ENCODE data around the gene GALNT7.

GALNT7 gene

DNA sequence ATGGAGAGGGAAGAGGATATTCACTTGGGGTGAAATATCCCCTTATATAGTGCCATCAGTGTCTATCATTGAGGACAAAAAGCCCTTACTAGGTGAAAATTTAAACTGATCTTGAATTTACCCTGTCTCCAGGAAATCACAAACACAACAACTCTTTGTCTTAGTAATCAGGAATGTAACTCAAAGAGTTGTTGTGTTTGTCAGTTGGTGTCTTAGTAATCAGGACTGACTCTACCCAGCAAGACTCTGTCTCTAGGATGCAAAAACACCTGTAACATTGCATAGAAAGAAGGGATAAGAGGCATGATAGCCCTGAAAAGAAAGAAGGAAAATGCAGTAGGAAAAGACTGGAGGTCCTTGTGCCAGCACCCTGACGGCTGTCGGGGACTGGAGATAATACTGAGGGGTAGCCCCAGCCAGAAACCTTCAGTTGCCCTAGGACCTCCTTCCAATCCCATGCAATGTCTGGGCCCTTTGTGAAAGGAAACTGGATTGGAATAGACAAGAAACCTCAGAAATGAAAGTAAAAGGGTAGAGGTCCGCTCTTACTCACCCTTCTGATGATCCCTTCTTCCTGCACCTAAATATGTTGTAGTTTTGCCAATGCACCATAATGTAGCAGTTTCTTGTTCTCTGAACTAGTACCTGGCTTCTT lies 120.2 kb downstream of the GALNT7 start:
- DNase-seq (ENCODE audit: low read depth in 2 of 3, low spot score in 2 of 3), result no peak

GRCh38 chr4:173289353-173289727 lies 120.7 kb downstream of the GALNT7 start:
- DNase-seq (ENCODE audit: low read depth in 2 of 3, low spot score in 2 of 3), result no peak

DNA sequence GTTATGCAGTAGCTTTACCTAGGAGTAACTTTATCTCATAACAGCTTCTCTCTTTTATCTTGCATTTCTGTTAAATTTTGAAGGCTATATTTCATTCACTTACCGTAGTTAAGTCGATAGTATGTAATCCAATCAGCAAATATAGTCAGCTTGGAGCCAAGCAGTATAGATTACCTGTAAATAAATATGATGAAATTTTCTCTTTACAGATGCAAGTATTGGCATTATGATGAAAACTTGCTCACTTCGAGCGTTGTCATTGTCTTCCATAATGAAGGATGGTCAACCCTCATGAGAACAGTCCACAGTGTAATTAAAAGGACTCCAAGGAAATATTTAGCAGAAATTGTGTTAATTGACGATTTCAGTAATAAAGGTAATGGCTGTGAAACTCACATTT lies 123.3 kb downstream of the GALNT7 start:
- DNase-seq (ENCODE audit: low read depth in 2 of 3, low spot score in 2 of 3), result no peak

DNA sequence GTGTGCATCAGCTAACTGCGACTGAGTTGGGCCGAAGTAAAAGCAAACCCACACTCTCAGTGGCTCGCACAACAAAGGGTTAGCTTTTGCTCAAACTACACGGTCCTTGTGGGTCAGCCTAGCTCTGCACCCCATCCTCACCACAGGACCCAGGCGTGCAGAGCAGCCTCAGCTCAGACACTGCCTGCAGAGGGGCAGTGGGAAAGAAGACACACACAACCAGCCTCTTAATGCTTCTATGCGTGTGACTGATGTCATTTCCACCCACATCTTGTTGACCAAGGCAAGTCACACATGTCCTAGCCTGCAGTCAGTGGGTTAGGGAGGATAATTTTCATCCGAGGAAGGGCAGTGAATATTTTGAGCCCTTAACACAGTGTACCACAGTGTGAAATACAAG lies 125.1 kb downstream of the GALNT7 start:
- DNase-seq (ENCODE audit: low read depth in 2 of 3, low spot score in 2 of 3), result no peak

DNA sequence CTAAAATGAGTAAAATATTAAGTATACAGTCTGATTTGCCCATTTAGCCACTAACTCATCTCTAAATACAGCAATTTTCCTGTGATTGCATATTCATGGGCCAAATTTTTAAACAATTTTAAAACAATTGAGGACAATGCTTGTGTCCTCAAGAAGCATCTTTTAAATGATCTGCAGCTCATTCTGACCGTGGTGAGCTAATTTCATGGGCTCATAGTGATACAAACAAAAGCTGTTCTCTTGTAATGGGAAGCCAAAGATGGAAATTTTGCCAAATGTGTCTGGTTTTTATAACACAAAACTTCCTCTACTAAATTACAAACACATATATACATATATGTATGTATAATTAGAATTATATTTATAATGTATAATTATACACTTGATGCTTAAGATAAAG lies 125.8 kb downstream of the GALNT7 start:
- no peak for DNase-seq (ENCODE audit: low read depth in 2 of 3, low spot score in 2 of 3)

- DNase-seq (ENCODE audit: low read depth in 2 of 3, low spot score in 2 of 3), result no peak
Observed at GRCh38 chr4:173301518-173302201, 133.0 kb downstream of the GALNT7 start.

DNA sequence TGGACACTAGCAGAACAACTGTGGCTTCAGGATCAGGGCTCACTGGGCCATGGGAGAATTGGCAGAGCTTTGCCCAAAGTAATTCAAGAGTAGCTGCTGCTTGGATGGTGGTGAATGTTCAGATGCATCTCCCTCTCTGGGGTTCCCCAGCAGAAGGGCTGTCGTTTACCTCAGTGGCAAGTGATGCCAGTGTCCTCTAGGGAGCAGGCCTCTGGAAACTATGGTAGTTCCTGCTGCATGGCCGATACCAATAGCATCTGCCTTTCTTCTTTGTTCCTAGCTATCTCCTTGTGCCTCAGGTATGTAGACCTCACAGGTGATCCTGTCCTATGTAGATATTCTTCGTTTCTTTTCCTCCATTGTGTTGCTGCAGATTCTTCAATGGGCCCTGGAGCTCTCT lies 139.2 kb downstream of the GALNT7 start:
- DNase-seq (ENCODE audit: low read depth in 2 of 3, low spot score in 2 of 3), result no peak

- no peak for DNase-seq (ENCODE audit: low read depth in 2 of 3, low spot score in 2 of 3)
Observed at GRCh38 chr4:173311368-173311767, 142.8 kb downstream of the GALNT7 start.

DNA sequence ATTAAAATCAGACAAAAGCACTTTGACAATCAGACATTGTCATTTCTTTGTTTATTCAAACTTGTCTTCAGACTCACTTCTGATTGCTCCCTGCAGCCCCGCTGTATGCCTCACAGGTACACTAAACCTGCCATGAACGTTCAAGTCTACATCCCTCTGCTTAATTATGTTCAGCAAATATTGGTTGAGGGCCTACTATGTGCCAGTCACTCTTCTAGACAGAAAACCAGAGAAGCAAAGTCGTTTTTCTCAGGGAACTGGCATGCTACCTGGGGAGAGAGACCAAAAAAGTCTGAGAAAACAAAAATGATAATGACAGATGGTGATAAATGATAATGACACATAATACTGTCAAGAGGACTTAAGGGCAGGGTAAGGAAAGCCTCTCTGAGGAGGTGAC lies 146.1 kb downstream of the GALNT7 start:
- DNase-seq (ENCODE audit: low read depth in 2 of 3, low spot score in 2 of 3), result no peak

DNA sequence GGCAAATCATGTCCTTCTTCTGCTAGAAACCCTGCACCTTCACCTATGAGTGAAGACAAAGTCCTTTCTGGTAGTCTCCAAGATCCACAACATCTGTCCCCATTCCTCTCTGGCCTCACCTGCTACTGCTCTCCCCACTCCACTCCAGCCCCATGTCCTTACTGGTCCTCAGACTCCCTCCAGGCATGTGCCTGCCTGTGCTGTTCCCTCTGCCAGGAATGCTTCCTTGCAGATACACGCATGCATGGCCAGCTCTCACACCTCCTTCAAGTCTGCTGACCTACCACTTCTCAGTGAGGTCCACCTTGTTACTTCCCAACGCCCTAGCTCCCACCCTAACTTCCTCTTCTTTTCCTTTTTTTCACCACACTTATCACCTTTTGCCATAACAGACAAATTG lies 147.4 kb downstream of the GALNT7 start:
- DNase-seq (ENCODE audit: low read depth in 2 of 3, low spot score in 2 of 3), result no peak

- DNase-seq (ENCODE audit: low read depth in 2 of 3, low spot score in 2 of 3), result no peak
Observed at GRCh38 chr4:173317004-173317403, 148.4 kb downstream of the GALNT7 start.

DNA sequence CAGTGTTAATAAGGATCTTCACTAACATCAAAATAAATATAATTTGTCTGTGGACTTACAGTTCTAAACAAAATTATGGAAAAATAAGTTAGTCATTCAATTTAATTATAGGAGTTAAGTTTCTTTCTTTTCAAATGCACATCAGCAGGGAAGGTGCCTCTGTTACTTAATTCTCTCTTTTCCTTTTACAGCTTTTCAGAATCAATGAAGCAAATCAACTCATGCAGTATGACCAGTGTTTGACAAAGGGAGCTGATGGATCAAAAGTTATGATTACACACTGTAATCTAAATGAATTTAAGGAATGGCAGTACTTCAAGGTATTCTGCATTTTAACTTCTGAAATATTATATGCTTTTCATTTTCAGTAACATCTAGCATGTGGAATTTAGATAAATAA lies 149.6 kb downstream of the GALNT7 start:
- no peak for DNase-seq (ENCODE audit: low read depth in 2 of 3, low spot score in 2 of 3)

DNA sequence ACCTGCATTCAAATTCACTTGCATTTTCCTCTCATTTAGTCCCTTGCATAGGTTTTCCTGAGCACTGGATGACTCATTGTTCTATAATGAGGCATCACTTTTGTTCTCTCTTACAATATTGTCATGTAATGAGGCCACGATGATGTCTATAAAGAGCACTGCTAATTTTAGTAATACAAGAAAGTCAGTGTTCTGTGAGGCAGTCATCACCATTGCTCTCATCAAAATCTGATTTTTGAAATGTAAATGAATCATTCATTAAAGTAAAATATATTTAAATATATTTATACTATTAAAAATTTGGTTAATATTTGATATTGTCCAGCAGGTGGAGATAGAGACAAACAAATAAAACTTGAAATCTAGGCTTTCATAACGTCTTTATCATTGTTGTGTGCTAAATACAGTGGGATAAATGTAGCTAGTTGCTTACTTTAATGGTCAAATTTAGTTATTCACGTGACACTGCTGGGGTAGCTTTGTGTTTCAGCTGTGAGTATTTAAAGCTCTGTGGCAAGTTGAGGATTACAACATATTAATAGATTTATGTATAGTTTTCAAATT lies 150.1 kb downstream of the GALNT7 start:
- DNase-seq (ENCODE audit: low read depth in 2 of 3, low spot score in 2 of 3), result no peak

- DNase-seq (ENCODE audit: low read depth in 2 of 3, low spot score in 2 of 3), result no peak
Observed at GRCh38 chr4:173319696-173320095, 151.1 kb downstream of the GALNT7 start.

GRCh38 chr4:173325007-173325736 lies 156.6 kb downstream of the GALNT7 start:
- no peak for DNase-seq (ENCODE audit: low read depth in 2 of 3, low spot score in 2 of 3)

DNA sequence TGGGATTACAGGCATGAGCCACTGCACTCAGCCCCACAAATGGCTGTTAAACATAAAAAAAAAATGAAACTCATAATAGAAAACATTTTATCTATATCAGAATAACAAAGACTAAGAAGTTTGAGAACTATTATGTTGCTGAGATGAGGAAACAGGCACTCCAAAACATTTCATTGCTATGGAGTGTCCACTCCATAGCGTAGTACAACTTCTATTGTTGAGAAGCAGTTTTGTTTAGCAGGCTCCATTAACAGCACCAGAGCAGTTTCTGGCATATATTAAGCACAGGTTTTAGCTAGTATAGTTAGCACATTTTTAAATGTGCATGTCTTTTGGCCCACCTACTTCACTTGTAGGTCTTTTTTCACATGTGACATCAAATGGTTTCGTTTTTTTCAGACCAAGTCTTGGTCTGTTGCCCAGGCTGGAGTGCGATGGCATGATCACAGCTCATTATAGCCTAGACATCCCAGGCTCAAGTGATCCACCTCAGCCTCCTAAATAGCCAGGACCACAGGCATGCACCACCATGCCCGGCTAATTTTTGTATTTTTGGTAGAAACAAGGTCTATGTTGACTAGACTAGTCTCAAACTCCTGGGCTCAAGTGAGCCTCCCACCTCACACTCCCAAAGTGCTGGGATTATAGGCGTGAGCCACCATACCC lies 159.8 kb downstream of the GALNT7 start:
- no peak for DNase-seq (ENCODE audit: low read depth in 2 of 3, low spot score in 2 of 3)

DNA sequence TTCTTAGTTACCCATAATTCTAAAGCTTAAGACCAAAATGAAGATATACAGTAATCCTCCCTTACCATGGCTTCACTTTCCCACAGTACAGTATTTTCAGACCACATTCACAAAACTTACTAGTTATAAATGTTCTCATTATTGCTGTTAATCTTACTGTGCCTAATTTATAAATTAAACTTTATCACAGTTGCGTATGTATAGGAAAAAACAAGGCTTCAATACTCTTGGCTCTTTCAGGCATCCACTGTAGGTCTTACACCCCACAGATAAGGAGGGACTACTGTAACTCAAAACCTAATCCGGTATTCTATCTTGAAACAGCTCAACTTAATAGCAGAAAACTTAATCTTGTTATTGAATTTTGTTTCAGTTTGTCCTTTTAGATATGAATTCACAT lies 162.0 kb downstream of the GALNT7 start:
- DNase-seq (ENCODE audit: low read depth in 2 of 3, low spot score in 2 of 3), result no peak

GRCh38 chr4:173332021-173332487 lies 163.4 kb downstream of the GALNT7 start:
- DNase-seq (ENCODE audit: low read depth in 2 of 3, low spot score in 2 of 3), result no peak

- DNase-seq (ENCODE audit: low read depth in 2 of 3, low spot score in 2 of 3), result no peak
Observed at GRCh38 chr4:173332963-173333657, 164.5 kb downstream of the GALNT7 start.

- peak in 2 of 3 experiments; percentile 4 to 14 for DNase-seq (ENCODE audit: low read depth in 2 of 3, low spot score in 2 of 3)
Observed at GRCh38 chr4:173333658-173334084, 165.1 kb downstream of the GALNT7 start.

All from activated CD8-positive, alpha-beta memory T cell treated with anti-CD3 and anti-CD28 coated beads for 48 hours (primary cell).